HK-2 (cell line): ENCODE results near the gene ATP8A2.
"Not testable (repeated sequence)": the region's sequence is repeated elsewhere in the genome, so short reads cannot be mapped to it uniquely, and the experiment has no call there.

Experiments used
- DNase-seq: peaks from one replicate; pipeline ENCODE4 v3.0.0-alpha.2; 2018; ENCODE audit not compliant: unreplicated experiment

ATP8A2 gene

DNA sequence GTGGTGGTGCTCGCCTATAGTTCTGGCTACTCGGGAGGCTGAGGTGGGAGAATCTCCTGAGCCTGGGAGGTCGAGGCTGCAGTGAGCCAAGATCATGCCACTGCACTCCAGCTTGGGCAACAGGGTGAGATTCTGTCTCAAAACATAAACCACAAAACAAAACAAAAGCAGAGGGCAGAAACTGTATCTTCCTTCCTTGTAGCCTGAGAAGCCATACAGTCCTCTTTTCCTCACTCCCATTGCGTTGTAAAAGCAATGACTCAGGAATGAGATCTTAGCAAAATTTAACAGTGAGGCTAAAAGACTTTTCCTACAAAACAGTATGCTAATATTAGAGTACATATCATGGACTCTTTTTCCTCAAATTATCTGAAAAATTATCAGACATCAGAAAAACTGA is 549.2 kb downstream of the ATP8A2 start:
- DNase-seq: no peak

DNA sequence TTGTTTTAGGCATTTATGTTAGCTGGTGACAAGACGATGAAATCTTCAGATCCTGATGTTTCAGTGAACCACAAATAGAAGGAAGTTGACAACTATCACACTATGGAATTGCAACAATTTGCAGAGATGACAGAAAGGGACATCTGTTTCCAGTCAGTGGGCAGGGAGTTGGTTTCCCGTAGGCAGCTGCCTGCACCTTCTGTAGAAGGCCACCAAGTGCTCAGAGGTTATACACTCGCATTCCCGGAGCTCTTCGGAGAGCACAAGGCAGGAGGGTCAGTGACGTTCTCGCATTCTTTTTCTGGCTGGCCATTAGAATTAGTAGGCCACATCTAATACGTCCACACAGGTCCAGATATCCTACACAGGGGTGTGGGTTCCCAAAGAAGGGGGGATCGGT is 550.6 kb downstream of the ATP8A2 start:
- no peak for DNase-seq

DNA sequence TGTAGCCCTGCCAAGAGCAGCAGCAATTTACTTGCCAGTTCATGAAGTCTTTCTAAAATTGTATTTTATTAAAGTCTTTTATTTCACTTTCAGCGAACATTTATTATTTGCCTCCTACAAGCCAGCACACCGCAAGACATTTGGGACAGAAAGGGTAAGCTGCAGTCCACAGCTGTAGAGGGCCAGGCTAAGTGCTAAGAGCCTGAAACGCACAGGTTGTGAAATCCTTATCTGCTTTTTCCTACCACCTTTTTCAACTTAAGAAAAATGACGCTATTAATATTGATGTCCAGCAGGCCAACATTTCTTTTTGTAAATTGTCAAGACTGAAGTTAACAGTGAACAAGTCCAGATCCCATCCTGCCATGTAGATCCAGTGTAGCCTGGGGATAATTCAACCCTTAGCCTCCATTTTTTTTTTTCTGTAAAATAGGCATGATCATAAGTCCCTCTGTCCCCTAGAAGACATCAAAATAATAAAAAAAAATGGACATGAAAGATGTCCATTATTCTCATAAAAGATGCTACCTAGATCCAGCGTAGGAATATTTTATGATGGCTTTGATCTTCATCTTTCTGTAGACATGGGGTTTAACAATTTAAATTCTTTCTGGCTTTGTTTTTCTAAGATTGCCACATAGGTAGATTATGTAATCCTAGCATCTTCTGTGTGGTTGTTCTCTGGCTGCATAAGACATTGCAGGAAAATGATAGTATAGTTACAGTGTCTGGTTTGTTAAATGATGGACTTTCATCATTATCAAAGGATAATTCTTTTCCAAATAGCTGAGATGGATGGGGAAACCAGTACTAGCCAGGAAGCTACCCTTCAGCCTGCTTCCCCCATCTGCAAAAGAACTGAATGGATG is 551.7 kb downstream of the ATP8A2 start:
- no peak for DNase-seq

DNA sequence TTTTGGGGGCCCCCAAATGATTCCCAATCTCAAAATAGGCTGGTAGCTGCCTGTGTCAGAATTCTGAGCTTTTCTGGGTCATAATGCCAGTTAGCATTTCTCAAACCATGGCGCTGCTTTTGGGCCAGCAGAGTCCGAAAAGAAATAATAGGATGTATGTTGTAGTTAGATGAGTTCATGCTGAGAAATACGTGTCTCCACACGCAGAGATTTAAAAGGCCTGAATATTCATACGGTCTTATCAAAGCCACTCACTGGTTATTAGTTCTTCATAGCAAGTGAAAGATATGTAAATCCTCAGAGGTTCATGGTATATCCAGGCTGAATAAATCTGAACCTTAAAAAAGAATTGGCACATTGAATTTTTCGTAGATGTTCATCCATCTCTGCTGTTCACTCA is 555.6 kb downstream of the ATP8A2 start:
- DNase-seq: no peak

DNA sequence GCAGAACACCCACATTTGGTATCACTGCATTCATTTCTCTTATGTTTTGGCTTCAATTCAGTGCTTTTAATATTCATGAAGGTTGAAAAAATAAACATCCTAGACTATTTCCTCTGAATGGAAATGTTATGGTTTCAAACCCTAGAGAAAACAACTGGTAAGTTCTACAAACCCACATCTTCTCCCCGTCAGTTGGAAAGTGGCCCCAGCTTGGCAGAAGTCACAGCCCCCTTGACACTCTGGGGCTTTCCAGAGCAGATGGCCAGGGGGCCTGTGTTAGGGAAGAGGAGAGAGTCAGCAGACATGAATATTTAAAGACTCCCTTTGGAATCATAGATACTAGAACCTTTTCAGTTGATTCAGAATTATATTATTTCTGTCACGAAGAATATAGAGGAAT is 556.2 kb downstream of the ATP8A2 start:
- no peak for DNase-seq

DNA sequence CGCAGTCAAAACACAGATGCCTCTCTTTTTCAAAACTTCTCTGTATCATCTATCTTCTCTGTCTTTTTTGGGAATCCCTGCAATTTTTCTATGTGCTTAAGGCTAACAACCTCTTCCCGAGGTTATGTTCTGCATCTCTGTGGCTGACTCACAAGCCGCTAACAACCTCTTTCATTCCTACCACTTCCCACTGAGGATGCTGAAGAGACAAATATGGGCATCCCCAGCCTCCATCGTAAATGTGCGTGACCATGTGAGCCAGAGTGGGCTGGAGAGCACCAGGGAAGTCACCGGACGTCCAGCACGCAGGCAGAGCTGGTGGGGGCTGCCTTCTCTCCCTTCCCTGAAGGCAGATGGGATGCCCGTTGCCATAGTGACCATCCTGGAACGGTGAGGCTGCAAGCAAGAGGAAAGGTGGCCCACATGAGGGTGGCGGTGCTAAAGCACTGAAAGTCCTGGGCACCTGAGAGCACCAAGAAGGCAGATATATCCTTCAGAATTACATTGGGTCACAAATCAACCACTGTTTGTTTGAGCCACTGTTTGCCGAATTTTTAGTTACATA is 557.2 kb downstream of the ATP8A2 start:
- DNase-seq: no peak

DNA sequence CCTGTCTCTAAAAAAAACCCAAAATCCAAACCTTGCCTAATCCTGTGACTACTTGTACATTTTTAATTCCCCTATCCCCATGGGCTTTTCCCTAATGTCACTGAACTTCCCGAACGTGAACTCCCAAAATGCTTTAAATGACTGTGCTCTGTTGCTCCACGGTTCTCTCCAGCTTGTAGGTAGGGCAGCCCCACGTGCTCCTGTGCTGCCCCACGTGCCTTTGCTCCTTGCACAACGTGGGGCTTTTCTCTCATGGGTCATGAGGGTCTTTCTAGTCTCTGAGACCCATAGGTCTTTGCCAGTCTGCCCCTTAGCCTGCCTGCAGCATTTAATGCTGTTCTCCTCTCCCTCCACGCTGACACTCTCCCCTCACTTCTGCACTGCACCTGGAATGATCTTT is 558.0 kb downstream of the ATP8A2 start:
- DNase-seq: no peak

DNA sequence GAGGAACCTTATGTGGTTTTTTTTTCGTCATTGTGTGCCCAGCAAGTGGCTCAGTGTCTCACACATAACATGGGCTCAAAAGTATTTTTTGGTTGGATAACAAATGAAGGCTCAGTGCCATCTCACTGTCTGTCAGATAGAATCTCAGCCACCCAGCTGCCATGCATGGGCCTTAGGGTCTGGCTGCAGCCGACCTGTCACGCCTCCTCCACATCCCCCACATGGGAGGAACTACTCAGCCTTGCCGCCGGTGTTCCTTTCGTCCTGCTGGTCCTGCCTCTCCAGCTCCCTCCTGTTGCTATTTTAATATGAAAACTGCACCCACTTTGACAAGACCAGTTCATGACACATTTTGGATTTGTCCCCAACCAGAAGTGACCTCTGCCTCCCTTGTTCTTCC is 558.9 kb downstream of the ATP8A2 start:
- no peak for DNase-seq

DNA sequence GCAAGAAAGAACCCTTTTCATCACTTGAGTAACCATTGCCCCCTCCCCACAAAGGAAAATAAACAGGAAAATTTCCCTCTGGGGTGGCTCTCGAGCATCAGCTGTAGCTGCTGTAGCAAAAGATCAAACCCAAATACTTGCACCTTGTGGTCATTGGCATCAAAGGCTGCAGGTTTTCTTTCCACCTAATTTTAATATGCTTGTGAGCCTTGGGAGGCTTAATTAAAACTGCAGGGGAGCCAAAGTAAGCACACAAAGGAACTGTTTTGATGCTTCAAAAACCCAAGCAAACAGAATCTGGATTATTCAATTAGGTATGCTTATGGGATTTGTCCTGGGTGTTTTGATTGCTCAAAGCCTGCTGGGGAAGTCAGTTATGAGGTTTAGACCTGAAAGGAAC is 560.6 kb downstream of the ATP8A2 start:
- no peak for DNase-seq

DNA sequence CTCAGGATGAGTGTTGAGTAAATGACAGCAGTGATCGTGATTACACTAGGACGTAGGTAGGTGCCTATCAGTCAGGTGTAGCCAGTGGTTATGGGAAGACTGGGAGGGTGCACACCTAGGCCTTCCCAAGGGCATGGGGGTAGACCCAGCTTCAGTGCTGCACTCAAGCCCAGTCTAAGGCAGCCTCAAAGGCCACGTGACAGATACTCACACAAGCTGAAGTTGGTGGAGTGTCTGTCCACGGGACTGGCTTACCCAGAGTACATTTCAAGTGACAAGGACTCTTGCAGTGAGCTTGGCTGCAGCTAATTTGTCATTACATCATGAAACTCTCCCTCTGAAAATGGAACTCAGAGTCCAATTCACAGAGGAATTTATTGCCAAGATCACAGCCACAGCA is 561.7 kb downstream of the ATP8A2 start:
- no peak for DNase-seq

DNA sequence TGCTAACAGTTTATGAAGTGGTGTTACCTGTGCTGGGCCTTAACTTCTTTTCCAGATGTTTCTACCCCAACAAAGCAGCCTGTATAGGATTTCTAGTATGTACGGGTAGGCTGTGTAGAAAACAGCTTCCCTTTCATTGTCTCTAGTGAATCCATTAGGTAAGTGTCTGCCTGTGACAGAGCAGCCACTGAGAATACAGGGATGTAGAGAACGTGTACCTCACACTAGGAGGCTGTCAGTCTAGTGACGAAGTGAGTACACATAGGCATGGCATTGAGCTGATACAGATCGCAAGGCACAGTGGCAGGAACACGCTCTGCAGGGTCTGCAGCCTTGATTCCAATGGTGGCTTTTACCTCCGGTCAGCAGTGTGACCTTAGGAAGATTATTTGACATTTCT is 562.4 kb downstream of the ATP8A2 start:
- DNase-seq: no peak

DNA sequence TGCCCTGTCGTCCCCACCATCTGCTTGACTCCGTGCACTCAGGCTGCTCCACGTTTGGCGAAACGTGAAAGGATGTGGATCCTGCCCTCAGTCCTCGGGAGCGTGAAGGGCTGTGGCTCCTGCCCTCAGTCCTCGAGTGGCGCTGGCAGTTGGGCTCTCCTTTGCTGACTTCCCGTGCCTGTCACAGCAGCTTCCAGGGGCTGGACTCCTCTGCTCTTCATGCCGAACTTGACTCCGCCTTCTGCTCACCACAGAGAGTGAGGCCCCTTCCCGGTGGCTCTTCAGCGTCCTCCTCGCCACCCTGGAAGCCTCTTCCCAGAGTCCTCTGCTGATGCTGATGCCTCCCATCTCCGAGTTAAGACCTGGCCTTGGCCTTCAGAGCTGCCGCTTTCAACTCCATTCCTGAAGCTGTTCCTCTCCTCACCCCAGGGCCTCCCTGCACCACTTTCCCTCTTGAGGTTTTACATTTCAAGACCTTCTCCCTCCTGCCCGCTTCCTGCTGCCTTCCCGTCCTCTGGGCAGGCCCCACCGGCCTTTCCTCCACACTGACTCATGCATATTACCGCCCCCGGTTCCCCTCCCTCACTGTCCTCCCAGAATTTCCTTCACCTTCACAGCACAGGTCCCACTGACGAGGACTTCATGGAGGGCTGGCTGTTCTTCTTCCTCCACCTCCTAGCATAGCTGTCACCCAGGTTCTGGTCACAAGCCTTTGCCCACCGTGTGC is 568.4 kb downstream of the ATP8A2 start:
- no peak for DNase-seq

DNA sequence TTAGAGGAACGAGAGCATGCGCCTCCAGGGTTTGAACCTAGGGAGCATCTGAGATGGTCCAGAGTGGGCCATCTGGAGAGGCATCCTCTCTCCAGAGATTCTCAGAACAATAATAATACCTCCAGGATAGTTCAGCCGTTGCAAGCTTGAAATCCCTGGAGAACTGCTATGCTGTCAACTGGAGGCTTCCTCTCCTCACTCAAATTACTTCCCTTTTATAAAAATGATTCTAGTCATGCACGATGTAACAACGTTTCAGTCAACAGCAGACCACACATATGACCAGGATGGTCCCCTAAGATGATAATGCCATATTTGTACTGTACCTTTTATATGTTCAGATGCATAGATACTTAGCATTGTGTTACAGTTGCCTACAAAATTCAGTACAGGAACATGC is 571.3 kb downstream of the ATP8A2 start:
- no peak for DNase-seq

DNA sequence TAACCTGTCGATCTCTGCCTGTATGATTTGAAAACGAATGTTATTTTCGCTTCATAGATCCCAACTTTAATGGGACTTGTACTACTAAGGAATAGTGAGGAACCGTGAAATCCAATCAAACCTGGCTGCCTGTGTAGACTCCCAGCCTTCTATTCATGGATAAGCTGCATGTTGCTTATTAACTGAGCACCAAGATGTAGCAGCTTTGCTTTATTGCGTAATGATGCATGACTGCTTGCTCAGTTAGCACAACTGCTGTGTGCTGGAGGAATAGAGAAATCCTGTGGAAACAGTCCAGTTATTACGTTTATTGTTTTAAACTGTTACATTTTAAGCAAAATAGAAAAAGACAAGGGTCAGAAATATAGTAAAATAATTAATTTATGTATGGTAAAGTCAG is 571.9 kb downstream of the ATP8A2 start:
- DNase-seq: no peak

DNA sequence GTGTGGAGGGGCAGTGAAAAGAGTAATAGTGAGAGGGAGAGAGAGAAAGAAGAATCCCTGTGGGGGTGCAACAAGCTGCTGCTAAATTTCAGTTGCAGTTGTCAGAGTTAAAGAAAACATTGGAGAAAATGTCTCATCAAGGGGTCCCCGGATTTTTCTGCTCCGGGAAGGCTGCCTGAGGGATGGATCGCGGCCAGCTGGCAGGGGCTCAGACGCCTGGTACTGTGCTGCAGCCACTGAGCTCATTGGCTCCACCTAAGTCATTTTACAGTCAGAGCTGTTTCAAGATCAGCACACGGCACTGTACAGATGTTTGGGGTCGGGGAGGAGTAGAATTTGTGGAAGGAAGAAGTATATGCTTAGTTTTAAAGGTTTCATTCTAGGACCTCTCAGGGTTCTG is 573.8 kb downstream of the ATP8A2 start:
- no peak for DNase-seq

DNA sequence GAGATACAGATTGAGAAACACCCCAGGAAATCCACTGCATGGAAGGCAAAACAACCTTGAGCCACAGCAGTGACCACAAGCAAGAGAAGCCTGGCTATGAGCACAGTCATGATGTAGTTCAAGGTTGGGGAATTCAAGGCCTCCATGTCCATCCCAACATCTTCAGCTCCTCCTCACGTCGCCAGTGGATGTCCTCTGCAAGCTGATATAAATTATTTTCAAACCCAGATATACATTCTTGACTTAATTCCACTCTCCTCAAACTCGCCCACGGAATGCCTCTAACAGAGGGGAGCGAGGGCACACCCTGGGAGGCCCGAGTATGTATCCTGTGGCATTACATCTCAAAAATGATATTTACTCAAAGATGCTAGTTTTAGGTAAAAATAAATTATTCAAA is 574.5 kb downstream of the ATP8A2 start:
- DNase-seq: no peak

DNA sequence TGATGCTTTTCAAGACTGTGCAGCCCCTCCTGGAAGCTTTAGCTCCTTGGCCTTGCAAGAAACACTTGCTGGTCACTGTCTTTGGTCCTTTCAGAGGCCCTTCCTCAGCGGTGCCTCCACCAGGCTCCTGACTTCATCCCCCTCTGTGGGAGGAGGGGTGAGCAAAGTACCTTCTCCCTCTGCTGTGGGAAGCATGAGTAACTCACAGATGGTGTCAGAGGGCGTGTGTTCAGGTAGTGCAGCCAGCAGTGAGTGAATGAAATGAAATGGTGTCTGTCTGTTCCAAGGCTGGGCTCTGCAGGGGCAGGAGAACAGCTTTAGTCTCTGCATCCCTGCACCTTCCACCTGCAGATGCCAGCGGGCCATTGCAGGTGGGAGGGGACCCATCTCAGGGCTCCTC is 577.1 kb downstream of the ATP8A2 start:
- DNase-seq: no peak

DNA sequence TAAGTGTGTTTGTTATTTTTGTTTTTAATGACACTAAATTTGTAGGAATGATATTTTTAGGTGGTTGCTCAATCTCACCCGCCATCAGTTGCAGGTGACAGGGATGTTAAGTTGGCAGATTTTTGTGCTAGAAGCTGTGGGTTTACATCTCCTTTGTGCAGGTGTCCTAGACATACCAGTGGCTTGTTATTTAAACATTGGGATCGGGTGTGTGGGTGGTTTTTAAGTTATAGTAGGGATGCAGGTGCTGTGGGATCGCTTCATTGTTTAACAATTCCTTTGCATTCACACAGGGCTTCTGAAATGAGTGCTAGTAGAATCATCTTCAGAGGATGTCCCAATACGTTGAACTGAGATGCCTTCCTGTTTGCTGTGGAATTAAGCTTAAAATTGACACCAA is 580.1 kb downstream of the ATP8A2 start:
- DNase-seq: no peak

DNA sequence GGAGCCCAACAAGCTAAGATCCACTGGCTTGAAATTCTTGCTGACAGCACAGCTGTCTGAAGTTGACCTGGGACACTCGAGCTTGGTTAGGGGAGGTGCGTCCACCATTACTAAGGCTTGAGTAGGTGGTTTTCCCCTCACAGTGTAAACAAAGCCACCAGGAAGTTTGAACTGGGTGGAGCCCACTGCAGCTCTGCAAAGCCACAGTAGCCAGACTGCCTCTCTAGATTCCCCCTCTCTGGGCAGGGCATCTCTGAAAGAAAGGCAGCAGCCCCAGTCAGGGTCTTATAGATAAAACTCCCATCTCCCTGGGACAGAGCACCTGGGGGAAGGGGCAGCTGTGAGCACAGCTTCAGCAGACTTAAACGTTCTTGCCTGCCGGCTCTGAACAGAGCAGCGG is 582.3 kb downstream of the ATP8A2 start:
- not testable (repeated sequence) for DNase-seq

DNA sequence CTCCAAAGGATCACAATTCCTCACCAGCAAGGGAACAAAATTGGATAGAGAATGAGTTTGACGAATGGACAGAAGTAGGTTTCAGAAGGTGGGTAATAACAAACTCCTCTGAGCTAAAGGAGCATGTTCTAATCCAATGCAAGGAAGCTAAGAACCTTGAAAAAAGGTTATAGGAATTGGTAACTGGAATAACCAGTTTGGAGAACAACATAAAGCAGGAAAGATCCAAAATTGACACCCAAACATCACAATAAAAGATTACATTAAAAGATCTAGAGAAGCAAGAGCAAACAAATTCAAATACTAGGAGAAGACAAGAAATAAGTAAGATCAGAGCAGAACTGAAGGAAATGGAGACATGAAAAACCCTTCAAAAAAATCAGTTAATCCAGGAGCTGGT is 583.2 kb downstream of the ATP8A2 start:
- not testable (repeated sequence) for DNase-seq

DNA sequence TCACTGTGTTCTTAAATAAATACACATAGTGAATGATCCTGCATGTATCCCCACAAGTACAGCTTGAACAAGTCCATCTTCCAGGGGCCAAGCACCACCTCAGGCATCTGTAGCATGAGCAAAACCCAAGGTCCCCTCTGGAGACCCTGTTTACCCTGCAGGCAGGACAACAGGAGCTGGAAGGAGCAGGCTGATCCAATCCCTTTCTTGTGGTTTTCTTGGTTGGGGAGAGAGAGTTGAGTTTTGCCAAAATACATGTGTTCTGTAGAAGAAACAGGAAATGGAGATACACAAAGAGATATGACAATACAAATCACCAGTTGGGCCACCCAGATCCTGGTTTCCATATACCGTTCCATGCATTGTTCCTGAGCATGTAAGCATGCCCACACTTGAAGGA is 587.2 kb downstream of the ATP8A2 start:
- DNase-seq: no peak

DNA sequence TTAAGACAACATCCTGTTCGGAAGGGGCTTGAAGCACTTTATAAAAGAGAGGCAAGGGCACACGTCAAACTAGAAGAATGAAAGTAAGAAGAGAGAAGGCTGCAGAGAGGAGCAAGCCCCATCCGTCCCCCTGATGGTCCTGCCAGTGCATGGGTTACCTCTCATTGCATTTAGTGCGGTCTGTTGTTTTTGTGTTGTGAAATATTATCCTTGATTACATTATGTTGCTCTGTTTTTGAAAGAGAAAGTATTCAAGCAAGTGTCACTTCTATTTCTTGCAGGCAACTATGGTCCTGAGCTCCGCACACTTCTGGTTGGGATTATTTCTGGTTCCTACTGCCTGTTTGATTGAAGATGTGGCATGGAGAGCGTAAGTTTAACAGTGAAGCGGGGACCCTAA is 589.5 kb downstream of the ATP8A2 start:
- no peak for DNase-seq

DNA sequence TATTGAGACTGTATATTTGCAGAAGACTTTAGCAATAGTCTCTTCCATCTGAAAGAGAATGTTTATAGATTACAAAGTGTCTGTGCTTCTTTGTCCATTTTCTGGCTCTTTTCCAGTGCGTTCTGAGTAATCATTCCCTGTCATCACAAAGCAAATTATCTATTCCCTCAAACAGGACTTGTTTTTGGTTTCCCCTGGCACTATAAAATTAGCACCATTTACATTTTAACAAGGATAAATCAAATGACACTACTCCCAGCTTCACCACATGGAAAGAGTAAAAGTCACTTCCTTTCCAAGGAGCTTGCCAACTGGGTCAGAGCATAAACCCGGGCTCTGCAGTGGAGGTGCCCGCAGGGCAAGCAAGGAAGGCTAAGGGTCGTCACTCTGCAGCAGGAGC is 591.9 kb downstream of the ATP8A2 start:
- no peak for DNase-seq
